Measurements from ENCODE around the gene SETD6. TPM values are rescaled to one million over a fixed set of nuclear protein-coding genes. Genes with fewer than 3 reads are reported as not detected.

Gene SETD6
- total RNA-seq, 1 experiment from 2014 or later: 41.1 TPM

DNA sequence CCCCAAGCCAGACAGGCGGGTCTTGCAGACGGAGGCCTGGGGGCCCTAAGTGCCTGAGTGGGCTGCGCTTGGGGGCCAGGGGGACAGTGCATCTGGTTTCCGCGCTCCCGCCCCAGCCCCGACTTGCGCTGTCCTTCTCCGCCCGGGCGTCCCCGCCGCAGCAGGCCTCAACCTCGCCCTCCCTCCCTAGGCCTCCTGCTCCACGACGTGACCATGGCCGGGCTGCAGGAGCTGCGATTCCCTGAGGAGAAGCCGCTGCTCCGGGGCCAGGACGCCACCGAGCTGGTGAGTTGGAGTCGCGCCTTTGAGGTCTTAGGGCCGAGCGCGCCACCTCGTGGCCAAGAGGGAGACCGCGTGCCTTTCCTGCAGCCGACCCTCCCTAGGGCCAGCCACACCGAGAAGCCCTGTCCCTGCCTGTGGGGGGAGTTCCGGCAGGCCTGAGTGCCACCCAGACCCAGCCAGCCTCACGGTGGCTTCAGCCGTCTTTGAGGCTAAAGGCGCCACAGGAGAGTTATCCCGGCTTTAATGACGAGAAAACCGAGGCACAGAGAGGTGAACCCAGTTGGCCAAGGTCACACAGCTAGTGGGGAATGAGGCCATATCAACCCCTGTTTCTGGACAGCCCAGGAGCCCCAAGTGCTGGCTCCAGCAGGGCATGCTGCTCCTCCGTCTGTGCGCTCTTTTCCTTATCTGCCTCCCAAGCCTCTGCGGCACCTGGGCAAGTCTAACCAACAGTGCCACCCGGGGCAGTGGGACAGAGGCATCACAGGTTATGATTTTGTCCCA, 27.6 kb upstream of the SETD6 start (continued):
- TF ChIP-seq KAT7 (CRISPR knock-in tag; IDR thresholded peaks at IDR 0.05; ENCODE audit: borderline replicate concordance) (no peak), GTF2I (CRISPR knock-in tag; conservative IDR thresholded peaks at IDR 0.05) (0 out of 2 replicates have a peak, but pooled peaks have one; percentile 66), EMX1 (CRISPR knock-in tag; IDR thresholded peaks at IDR 0.05) (no peak), ATF1 (CRISPR knock-in tag; IDR thresholded peaks at IDR 0.05) (no peak), GRHL2 (CRISPR knock-in tag; IDR thresholded peaks at IDR 0.05; ENCODE audit: insufficient replicate concordance, severe bottlenecking) (no peak), NR1H2 (CRISPR knock-in tag; IDR thresholded peaks at IDR 0.05) (no peak), TEAD4 (CRISPR knock-in tag; IDR thresholded peaks at IDR 0.05) (no peak), RELA (CRISPR knock-in tag; IDR thresholded peaks at IDR 0.05; ENCODE audit: borderline replicate concordance) (no peak), ZNF121 (CRISPR knock-in tag; IDR thresholded peaks at IDR 0.05) (0 out of 2 replicates have a peak, but pooled peaks have one; percentile 16), ELF4 (CRISPR knock-in tag; IDR thresholded peaks at IDR 0.05; ENCODE audit: low read depth) (no peak), JUN (CRISPR knock-in tag; IDR thresholded peaks at IDR 0.05) (no peak), MYBL2 (CRISPR knock-in tag; IDR thresholded peaks at IDR 0.05) (0 out of 2 replicates have a peak, but pooled peaks have one; percentile 34), ZNF423 (CRISPR knock-in tag; IDR thresholded peaks at IDR 0.05) (no peak)
- TF ChIP-seq, protein P1, sequence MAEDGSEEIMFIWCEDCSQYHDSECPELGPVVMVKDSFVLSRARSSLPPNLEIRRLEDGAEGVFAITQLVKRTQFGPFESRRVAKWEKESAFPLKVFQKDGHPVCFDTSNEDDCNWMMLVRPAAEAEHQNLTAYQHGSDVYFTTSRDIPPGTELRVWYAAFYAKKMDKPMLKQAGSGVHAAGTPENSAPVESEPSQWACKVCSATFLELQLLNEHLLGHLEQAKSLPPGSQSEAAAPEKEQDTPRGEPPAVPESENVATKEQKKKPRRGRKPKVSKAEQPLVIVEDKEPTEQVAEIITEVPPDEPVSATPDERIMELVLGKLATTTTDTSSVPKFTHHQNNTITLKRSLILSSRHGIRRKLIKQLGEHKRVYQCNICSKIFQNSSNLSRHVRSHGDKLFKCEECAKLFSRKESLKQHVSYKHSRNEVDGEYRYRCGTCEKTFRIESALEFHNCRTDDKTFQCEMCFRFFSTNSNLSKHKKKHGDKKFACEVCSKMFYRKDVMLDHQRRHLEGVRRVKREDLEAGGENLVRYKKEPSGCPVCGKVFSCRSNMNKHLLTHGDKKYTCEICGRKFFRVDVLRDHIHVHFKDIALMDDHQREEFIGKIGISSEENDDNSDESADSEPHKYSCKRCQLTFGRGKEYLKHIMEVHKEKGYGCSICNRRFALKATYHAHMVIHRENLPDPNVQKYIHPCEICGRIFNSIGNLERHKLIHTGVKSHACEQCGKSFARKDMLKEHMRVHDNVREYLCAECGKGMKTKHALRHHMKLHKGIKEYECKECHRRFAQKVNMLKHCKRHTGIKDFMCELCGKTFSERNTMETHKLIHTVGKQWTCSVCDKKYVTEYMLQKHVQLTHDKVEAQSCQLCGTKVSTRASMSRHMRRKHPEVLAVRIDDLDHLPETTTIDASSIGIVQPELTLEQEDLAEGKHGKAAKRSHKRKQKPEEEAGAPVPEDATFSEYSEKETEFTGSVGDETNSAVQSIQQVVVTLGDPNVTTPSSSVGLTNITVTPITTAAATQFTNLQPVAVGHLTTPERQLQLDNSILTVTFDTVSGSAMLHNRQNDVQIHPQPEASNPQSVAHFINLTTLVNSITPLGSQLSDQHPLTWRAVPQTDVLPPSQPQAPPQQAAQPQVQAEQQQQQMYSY (CRISPR knock-in tag; IDR thresholded peaks at IDR 0.05): no peak
- TF ChIP-seq, protein P2, sequence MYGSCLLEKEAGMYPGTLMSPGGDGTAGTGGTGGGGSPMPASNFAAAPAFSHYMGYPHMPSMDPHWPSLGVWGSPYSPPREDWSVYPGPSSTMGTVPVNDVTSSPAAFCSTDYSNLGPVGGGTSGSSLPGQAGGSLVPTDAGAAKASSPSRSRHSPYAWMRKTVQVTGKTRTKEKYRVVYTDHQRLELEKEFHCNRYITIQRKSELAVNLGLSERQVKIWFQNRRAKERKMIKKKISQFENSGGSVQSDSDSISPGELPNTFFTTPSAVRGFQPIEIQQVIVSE (CRISPR knock-in tag; IDR thresholded peaks at IDR 0.05; ENCODE audit: borderline replicate concordance): no peak
- TF ChIP-seq, protein P3, sequence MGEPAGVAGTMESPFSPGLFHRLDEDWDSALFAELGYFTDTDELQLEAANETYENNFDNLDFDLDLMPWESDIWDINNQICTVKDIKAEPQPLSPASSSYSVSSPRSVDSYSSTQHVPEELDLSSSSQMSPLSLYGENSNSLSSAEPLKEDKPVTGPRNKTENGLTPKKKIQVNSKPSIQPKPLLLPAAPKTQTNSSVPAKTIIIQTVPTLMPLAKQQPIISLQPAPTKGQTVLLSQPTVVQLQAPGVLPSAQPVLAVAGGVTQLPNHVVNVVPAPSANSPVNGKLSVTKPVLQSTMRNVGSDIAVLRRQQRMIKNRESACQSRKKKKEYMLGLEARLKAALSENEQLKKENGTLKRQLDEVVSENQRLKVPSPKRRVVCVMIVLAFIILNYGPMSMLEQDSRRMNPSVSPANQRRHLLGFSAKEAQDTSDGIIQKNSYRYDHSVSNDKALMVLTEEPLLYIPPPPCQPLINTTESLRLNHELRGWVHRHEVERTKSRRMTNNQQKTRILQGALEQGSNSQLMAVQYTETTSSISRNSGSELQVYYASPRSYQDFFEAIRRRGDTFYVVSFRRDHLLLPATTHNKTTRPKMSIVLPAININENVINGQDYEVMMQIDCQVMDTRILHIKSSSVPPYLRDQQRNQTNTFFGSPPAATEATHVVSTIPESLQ (CRISPR knock-in tag; IDR thresholded peaks at IDR 0.05): no peak
- TF ChIP-seq, protein P4, sequence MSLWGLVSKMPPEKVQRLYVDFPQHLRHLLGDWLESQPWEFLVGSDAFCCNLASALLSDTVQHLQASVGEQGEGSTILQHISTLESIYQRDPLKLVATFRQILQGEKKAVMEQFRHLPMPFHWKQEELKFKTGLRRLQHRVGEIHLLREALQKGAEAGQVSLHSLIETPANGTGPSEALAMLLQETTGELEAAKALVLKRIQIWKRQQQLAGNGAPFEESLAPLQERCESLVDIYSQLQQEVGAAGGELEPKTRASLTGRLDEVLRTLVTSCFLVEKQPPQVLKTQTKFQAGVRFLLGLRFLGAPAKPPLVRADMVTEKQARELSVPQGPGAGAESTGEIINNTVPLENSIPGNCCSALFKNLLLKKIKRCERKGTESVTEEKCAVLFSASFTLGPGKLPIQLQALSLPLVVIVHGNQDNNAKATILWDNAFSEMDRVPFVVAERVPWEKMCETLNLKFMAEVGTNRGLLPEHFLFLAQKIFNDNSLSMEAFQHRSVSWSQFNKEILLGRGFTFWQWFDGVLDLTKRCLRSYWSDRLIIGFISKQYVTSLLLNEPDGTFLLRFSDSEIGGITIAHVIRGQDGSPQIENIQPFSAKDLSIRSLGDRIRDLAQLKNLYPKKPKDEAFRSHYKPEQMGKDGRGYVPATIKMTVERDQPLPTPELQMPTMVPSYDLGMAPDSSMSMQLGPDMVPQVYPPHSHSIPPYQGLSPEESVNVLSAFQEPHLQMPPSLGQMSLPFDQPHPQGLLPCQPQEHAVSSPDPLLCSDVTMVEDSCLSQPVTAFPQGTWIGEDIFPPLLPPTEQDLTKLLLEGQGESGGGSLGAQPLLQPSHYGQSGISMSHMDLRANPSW (CRISPR knock-in tag; conservative IDR thresholded peaks at IDR 0.05; ENCODE audit: low read depth): no peak
- TF ChIP-seq, protein P5, sequence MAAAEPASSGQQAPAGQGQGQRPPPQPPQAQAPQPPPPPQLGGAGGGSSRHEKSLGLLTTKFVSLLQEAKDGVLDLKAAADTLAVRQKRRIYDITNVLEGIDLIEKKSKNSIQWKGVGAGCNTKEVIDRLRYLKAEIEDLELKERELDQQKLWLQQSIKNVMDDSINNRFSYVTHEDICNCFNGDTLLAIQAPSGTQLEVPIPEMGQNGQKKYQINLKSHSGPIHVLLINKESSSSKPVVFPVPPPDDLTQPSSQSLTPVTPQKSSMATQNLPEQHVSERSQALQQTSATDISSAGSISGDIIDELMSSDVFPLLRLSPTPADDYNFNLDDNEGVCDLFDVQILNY (CRISPR knock-in tag; IDR thresholded peaks at IDR 0.05): no peak
- TF ChIP-seq, protein P6, sequence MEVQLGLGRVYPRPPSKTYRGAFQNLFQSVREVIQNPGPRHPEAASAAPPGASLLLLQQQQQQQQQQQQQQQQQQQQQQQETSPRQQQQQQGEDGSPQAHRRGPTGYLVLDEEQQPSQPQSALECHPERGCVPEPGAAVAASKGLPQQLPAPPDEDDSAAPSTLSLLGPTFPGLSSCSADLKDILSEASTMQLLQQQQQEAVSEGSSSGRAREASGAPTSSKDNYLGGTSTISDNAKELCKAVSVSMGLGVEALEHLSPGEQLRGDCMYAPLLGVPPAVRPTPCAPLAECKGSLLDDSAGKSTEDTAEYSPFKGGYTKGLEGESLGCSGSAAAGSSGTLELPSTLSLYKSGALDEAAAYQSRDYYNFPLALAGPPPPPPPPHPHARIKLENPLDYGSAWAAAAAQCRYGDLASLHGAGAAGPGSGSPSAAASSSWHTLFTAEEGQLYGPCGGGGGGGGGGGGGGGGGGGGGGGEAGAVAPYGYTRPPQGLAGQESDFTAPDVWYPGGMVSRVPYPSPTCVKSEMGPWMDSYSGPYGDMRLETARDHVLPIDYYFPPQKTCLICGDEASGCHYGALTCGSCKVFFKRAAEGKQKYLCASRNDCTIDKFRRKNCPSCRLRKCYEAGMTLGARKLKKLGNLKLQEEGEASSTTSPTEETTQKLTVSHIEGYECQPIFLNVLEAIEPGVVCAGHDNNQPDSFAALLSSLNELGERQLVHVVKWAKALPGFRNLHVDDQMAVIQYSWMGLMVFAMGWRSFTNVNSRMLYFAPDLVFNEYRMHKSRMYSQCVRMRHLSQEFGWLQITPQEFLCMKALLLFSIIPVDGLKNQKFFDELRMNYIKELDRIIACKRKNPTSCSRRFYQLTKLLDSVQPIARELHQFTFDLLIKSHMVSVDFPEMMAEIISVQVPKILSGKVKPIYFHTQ (CRISPR knock-in tag; IDR thresholded peaks at IDR 0.05): no peak
- TF ChIP-seq, protein P7, sequence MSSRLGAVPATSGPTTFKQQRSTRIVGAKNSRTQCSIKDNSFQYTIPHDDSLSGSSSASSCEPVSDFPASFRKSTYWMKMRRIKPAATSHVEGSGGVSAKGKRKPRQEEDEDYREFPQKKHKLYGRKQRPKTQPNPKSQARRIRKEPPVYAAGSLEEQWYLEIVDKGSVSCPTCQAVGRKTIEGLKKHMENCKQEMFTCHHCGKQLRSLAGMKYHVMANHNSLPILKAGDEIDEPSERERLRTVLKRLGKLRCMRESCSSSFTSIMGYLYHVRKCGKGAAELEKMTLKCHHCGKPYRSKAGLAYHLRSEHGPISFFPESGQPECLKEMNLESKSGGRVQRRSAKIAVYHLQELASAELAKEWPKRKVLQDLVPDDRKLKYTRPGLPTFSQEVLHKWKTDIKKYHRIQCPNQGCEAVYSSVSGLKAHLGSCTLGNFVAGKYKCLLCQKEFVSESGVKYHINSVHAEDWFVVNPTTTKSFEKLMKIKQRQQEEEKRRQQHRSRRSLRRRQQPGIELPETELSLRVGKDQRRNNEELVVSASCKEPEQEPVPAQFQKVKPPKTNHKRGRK (CRISPR knock-in tag; IDR thresholded peaks at IDR 0.05; ENCODE audit: borderline replicate concordance): no peak
- TF ChIP-seq, protein P8, sequence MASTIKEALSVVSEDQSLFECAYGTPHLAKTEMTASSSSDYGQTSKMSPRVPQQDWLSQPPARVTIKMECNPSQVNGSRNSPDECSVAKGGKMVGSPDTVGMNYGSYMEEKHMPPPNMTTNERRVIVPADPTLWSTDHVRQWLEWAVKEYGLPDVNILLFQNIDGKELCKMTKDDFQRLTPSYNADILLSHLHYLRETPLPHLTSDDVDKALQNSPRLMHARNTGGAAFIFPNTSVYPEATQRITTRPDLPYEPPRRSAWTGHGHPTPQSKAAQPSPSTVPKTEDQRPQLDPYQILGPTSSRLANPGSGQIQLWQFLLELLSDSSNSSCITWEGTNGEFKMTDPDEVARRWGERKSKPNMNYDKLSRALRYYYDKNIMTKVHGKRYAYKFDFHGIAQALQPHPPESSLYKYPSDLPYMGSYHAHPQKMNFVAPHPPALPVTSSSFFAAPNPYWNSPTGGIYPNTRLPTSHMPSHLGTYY (CRISPR knock-in tag; IDR thresholded peaks at IDR 0.05): no peak

All from WTC11 (cell line).